Measurements from ENCODE around the gene PRKRA.
A peak's percentile ranks its signal among the peaks of the same experiment; 100 is the strongest.

The PRKRA gene

GRCh38 chr2:178484245-178485041 lies 33.5 kb upstream of the PRKRA start:
- Histone ChIP-seq H3K4me1 (ENCODE audit: insufficient read depth, low read length, poor library complexity, severe bottlenecking) (peaks cover 79% of the 10 kb centered on the region), H3K9me2 (replicated peaks; ENCODE audit: low read depth, low read length) (no peaks in the 10 kb centered on the region), H3K27me3 (ENCODE audit: insufficient read depth, low read length, poor library complexity, severe bottlenecking) (no peaks in the 10 kb centered on the region), H3K4me3 (ENCODE audit: low read length, poor library complexity, severe bottlenecking) (peak overlapping the region; percentile 90), H3K9me3 (ENCODE audit: insufficient read depth, low read depth, low read length) (no peaks in the 10 kb centered on the region), H3K4me2 (ENCODE audit: low read depth, low read length, poor library complexity, severe bottlenecking) (peak overlapping the region; percentile 77), H3K36me3 (ENCODE audit: insufficient read depth, low read length) (peaks cover 1% of the 10 kb centered on the region; the same call in 1 of the 2 replicates), H3K79me2 (ENCODE audit: insufficient read depth, low read length) (peaks cover 88% of the 10 kb centered on the region), H3K9ac (ENCODE audit: low read depth, low read length, poor library complexity, severe bottlenecking) (no peak overlapping the region), H4K20me1 (ENCODE audit: insufficient read depth, low read length, poor library complexity, severe bottlenecking) (peaks cover 63% of the 10 kb centered on the region), H2AFZ (ENCODE audit: low read length) (no peak overlapping the region), H3F3A (ENCODE audit: low read depth) (peaks cover 5% of the 10 kb centered on the region)
- no peak for TF ChIP-seq CTCF (conservative IDR thresholded peaks at IDR 0.05; ENCODE audit: low read length)
- TF ChIP-seq EZH2phosphoT487 (IDR thresholded peaks at IDR 0.05; ENCODE audit: borderline replicate concordance), result no peak

- no peaks in the 10 kb centered on the region for H3K9me2 ChIP-seq (replicated peaks; ENCODE audit: low read depth, low read length)
- no peaks in the 10 kb centered on the region for H3K27me3 ChIP-seq (ENCODE audit: insufficient read depth, low read length, poor library complexity, severe bottlenecking)
- H3K36me3 ChIP-seq (ENCODE audit: insufficient read depth, low read length), result no peaks in the 10 kb centered on the region
- H3K4me2 ChIP-seq (ENCODE audit: low read depth, low read length, poor library complexity, severe bottlenecking), result peak overlapping the region; percentile 77
- TF ChIP-seq EZH2phosphoT487 (IDR thresholded peaks at IDR 0.05; ENCODE audit: borderline replicate concordance) (no peak), CTCF (conservative IDR thresholded peaks at IDR 0.05; ENCODE audit: low read length) (no peak)
- H4K20me1 ChIP-seq (ENCODE audit: insufficient read depth, low read length, poor library complexity, severe bottlenecking), result peaks cover 63% of the 10 kb centered on the region
- H3K79me2 ChIP-seq (ENCODE audit: insufficient read depth, low read length), result peaks cover 77% of the 10 kb centered on the region
- H3K4me1 ChIP-seq (ENCODE audit: insufficient read depth, low read length, poor library complexity, severe bottlenecking), result peaks cover 71% of the 10 kb centered on the region
- H2AFZ ChIP-seq (ENCODE audit: low read length), result no peak overlapping the region
- H3F3A ChIP-seq (ENCODE audit: low read depth), result peaks cover 9% of the 10 kb centered on the region
- H3K9me3 ChIP-seq (ENCODE audit: insufficient read depth, low read depth, low read length), result no peaks in the 10 kb centered on the region
- H3K9ac ChIP-seq (ENCODE audit: low read depth, low read length, poor library complexity, severe bottlenecking), result peak overlapping the region; percentile 93
- peak overlapping the region; percentile 90 for H3K4me3 ChIP-seq (ENCODE audit: low read length, poor library complexity, severe bottlenecking)
Measured at GRCh38 chr2:178482437-178482836, 31.5 kb upstream of the PRKRA start.

GRCh38 chr2:178480227-178481181 lies 29.5 kb upstream of the PRKRA start, which contains the start of gene PLEKHA3:
Gene PLEKHA3 (plus strand): TSS chr2:178480457. CDS start chr2:178480870, 413 bp downstream.
- H3K79me2 ChIP-seq (ENCODE audit: insufficient read depth, low read length), result peaks cover 71% of the 10 kb centered on the region
- peak within 1 kb of the TSS; percentile 93 for H3K9ac ChIP-seq (ENCODE audit: low read depth, low read length, poor library complexity, severe bottlenecking)
- H3K9me3 ChIP-seq (ENCODE audit: insufficient read depth, low read depth, low read length), result no peaks in the 10 kb centered on the region
- H3K36me3 ChIP-seq (ENCODE audit: insufficient read depth, low read length), result no peaks in the 10 kb centered on the region
- H3K9me2 ChIP-seq (replicated peaks; ENCODE audit: low read depth, low read length), result no peaks in the 10 kb centered on the region
- H4K20me1 ChIP-seq (ENCODE audit: insufficient read depth, low read length, poor library complexity, severe bottlenecking), result peaks cover 48% of the 10 kb centered on the region
- peaks cover 62% of the 10 kb centered on the region for H3K4me1 ChIP-seq (ENCODE audit: insufficient read depth, low read length, poor library complexity, severe bottlenecking)
- no peaks in the 10 kb centered on the region for H3K27me3 ChIP-seq (ENCODE audit: insufficient read depth, low read length, poor library complexity, severe bottlenecking)
- H3K4me2 ChIP-seq (ENCODE audit: low read depth, low read length, poor library complexity, severe bottlenecking), result peak within 1 kb of the TSS; percentile 77
- peak within 1 kb of the TSS; percentile 90 for H2AFZ ChIP-seq (ENCODE audit: low read length)
- TF ChIP-seq EZH2phosphoT487 (IDR thresholded peaks at IDR 0.05; ENCODE audit: borderline replicate concordance) (no peak), CTCF (conservative IDR thresholded peaks at IDR 0.05; ENCODE audit: low read length) (no peak)
- peak within 1 kb of the TSS; percentile 90 for H3K4me3 ChIP-seq (ENCODE audit: low read length, poor library complexity, severe bottlenecking)
- H3F3A ChIP-seq (ENCODE audit: low read depth), result peaks cover 9% of the 10 kb centered on the region; the same call in 1 of the 2 replicates
